HepG2 (cell line): Measurements from ENCODE around the gene BUD23. TPM values are rescaled to one million over a fixed set of nuclear protein-coding genes. Genes with fewer than 3 reads are reported as not detected.

ENCODE experiments used
- ARID4A ChIP-seq: sonication (generic); formaldehyde crosslinking; IDR thresholded peaks from 2 replicates; pipeline ENCODE4 v1.5.0; 2020; ENCODE audit warnings: mild to moderate bottlenecking, missing genetic modification reagents, borderline replicate concordance
- CBFB ChIP-seq: sonication (generic); formaldehyde crosslinking; IDR thresholded peaks from 2 replicates; pipeline ENCODE4 v1.4.0; 2020; ENCODE audit warnings: missing genetic modification reagents
- E2F2 ChIP-seq: sonication (generic); formaldehyde crosslinking; IDR thresholded peaks from 2 replicates; pipeline ENCODE4 v1.4.0; 2020; ENCODE audit warnings: missing genetic modification reagents, borderline replicate concordance
- FLYWCH1 ChIP-seq: sonication (generic); formaldehyde crosslinking; IDR thresholded peaks from 2 replicates; pipeline ENCODE4 v1.8.1; 2023; ENCODE audit warnings: mild to moderate bottlenecking, missing genetic modification reagents
- GABPA ChIP-seq, 2 experiments: IDR thresholded peaks; 2 replicates each; pipeline ENCODE4 v1.6.1; 2011 to 2016; ENCODE audit warnings: low read depth in 2 of 2, low read length in 1 of 2, missing biosample characterization in 1 of 2, missing genetic modification characterization in 1 of 2
- GTF2F1 ChIP-seq: fragments of 150-350 bp; IDR thresholded peaks from 2 replicates; pipeline ENCODE4 v1.6.1; 2014; ENCODE audit warnings: low read length
- HOXA3 ChIP-seq: sonication (generic); formaldehyde crosslinking; IDR thresholded peaks from 2 replicates; pipeline ENCODE4 v1.5.0; 2020; ENCODE audit warnings: missing genetic modification reagents
- IKZF5 ChIP-seq: IDR thresholded peaks from 2 replicates; pipeline ENCODE4 v1.6.1; 2018; ENCODE audit warnings: missing genetic modification reagents, mild to moderate bottlenecking, missing compliant biosample characterization
- NCOA5 ChIP-seq: sonication (generic); formaldehyde crosslinking; IDR thresholded peaks from 2 replicates; pipeline ENCODE4 v1.4.0; 2020; ENCODE audit warnings: missing genetic modification reagents
- PHB2 ChIP-seq: fragments of 450-650 bp; IDR thresholded peaks from 2 replicates; pipeline ENCODE4 v1.6.1; 2018; ENCODE audit not compliant: partially characterized antibody
- RAD21 ChIP-seq: fragments of 450-650 bp; formaldehyde crosslinking; IDR thresholded peaks from 2 replicates; pipeline ENCODE4 v1.5.0; 2020; ENCODE audit warnings: mild to moderate bottlenecking
- RAD51 ChIP-seq: fragments of 450-650 bp; IDR thresholded peaks from 2 replicates; pipeline ENCODE4 v1.6.1; 2016; ENCODE audit warnings: borderline replicate concordance
- REPIN1 ChIP-seq: sonication (generic); formaldehyde crosslinking; IDR thresholded peaks from 2 replicates; pipeline ENCODE4 v1.8.0; 2022; ENCODE audit warnings: missing genetic modification reagents, low read depth, mild to moderate bottlenecking, borderline replicate concordance
- RNF2 ChIP-seq: fragments of 450-650 bp; conservative IDR thresholded peaks from 2 replicates; pipeline ENCODE4 v1.6.1; 2016; ENCODE audit warnings: low read depth
- SP1 ChIP-seq, 2 experiments: fragments of 450-650 bp in 1 of 2; sonication (generic) in 1 of 2; formaldehyde crosslinking in 1 of 2; IDR thresholded peaks; 2 replicates each; pipeline versions ENCODE4 v1.4.0 to v1.6.1; 2016 to 2020; ENCODE audit warnings: missing genetic modification reagents in 1 of 2
- TP53 ChIP-seq: sonication (generic); formaldehyde crosslinking; conservative IDR thresholded peaks from 2 replicates; pipeline ENCODE4 v1.4.0; 2020; ENCODE audit warnings: missing genetic modification reagents
- ZBTB21 ChIP-seq: sonication (generic); formaldehyde crosslinking; IDR thresholded peaks from 2 replicates; pipeline ENCODE4 v1.4.0; 2020; ENCODE audit warnings: missing genetic modification reagents
- ZNF230 ChIP-seq: sonication (generic); formaldehyde crosslinking; IDR thresholded peaks from 2 replicates; pipeline ENCODE4 v1.4.0; 2020; ENCODE audit warnings: mild to moderate bottlenecking, missing genetic modification reagents
- ZNF564 ChIP-seq: sonication (generic); formaldehyde crosslinking; IDR thresholded peaks from 2 replicates; pipeline ENCODE4 v1.8.1; 2023; ENCODE audit warnings: mild to moderate bottlenecking, missing genetic modification reagents
- ZNF598 ChIP-seq: sonication (generic); formaldehyde crosslinking; IDR thresholded peaks from 2 replicates; pipeline ENCODE4 v1.5.1; 2020; ENCODE audit warnings: mild to moderate bottlenecking, missing genetic modification reagents, borderline replicate concordance
- ZNF784 ChIP-seq: sonication (generic); formaldehyde crosslinking; IDR thresholded peaks from 2 replicates; pipeline ENCODE4 v1.5.1; 2020; ENCODE audit warnings: missing genetic modification reagents, mild to moderate bottlenecking, borderline replicate concordance
- polyA plus RNA-seq, 8 experiments: library from polyadenylated mRNA; depleted of rRNA in 3 of 8; stranded (reverse) in 7 of 8; unstranded in 1 of 8; fragments of >200 nt; fragmentation: Illumina TruSeq in 4 of 8; extraction: Trizol in 4 of 8; gene quantifications; 2 replicates each; pipeline versions ENCODE4 v1.2.1 to v1.2.3, GENCODE V29; 2011 to 2016; ENCODE audit warnings: low read depth in 4 of 8, missing spikeins in 1 of 8, mixed read lengths in 1 of 8; ENCODE audit not compliant: insufficient read depth in 1 of 8
- total RNA-seq, 5 experiments: library from RNA; depleted of rRNA; stranded (reverse); fragments of >200 nt; fragmentation: Illumina TruSeq; extraction: Trizol; gene quantifications; 2 replicates each; pipeline ENCODE4 v1.2.3, GENCODE V29; 2016; ENCODE audit warnings: low read depth in 1 of 5

Gene BUD23
- total and polyA plus RNA-seq, 2 of the 13 experiments (the other 11 are each of a cell fraction or from before 2014, with no cell fraction given), result 47.5 to 54.5 TPM

- peak; percentile 73 for TF ChIP-seq ZNF564 (CRISPR knock-in tag)
- peak; percentile 56; the same call in 1 of the 2 replicates for TF ChIP-seq SP1 (IDR thresholded peaks at IDR 0.05)
- peak; percentile 83; the same call in 1 of the 2 replicates for TF ChIP-seq SP1 (CRISPR knock-in tag; IDR thresholded peaks at IDR 0.05)
- no peak for TF ChIP-seq PHB2
- TF ChIP-seq RAD21 (CRISPR knock-in tag), result 0 out of 2 replicates have a peak, but pooled peaks have one; percentile 29
- no peak; the same call in 1 of the 2 replicates for TF ChIP-seq ZNF230 (CRISPR knock-in tag)
- no peak for TF ChIP-seq ZBTB21 (CRISPR knock-in tag)
- TF ChIP-seq TP53 (CRISPR knock-in tag), result no peak
- TF ChIP-seq IKZF5, result peak; percentile 70; the same call in 1 of the 2 replicates
- TF ChIP-seq ZNF784 (CRISPR knock-in tag), result no peak
- TF ChIP-seq ARID4A (CRISPR knock-in tag), result peak; percentile 78; the same call in 1 of the 2 replicates
- TF ChIP-seq CBFB (CRISPR knock-in tag), result peak; percentile 60
- TF ChIP-seq RAD51, result no peak
- no peak for TF ChIP-seq FLYWCH1 (CRISPR knock-in tag)
- TF ChIP-seq NCOA5 (CRISPR knock-in tag), result no peak
- peak; percentile 90 for TF ChIP-seq REPIN1 (CRISPR knock-in tag)
- TF ChIP-seq GTF2F1, result no peak
- TF ChIP-seq GABPA (IDR thresholded peaks at IDR 0.05; ENCODE audit: low read depth, low read length), result no peak
- TF ChIP-seq GABPA (CRISPR knock-in tag; IDR thresholded peaks at IDR 0.05; ENCODE audit: low read depth), result peak; percentile 74
- peak; percentile 73; the same call in 1 of the 2 replicates for TF ChIP-seq RNF2
- TF ChIP-seq HOXA3 (CRISPR knock-in tag), result peak; percentile 85
- no peak for TF ChIP-seq ZNF598
- peak; percentile 75; the same call in 1 of the 2 replicates for TF ChIP-seq E2F2 (CRISPR knock-in tag)
These were observed 55.4 kb downstream of the BUD23 start, which contains the start of gene ABHD11 (continued) for GRCh38 chr7:73738612-73739386.
